Measurements from ENCODE around the gene CCDC57.

CCDC57 gene

GRCh38 chr17:82077617-82078358 is 134.9 kb downstream of the CCDC57 start:
- TF ChIP-seq SIN3A (IDR thresholded peaks at IDR 0.05; ENCODE audit: borderline replicate concordance, insufficient read depth, low read length) = no peak
- peak; percentile 49; the same call in 1 of the 2 replicates for TF ChIP-seq POLR2AphosphoS5 (IDR thresholded peaks at IDR 0.05; ENCODE audit: low read depth, low read length)

- TF ChIP-seq POLR2AphosphoS5 (IDR thresholded peaks at IDR 0.05; ENCODE audit: low read depth, low read length) = peak; percentile 41; the same call in 1 of the 2 replicates
- no peak for TF ChIP-seq FOXP2 (optimal IDR thresholded peaks at IDR 0.05; ENCODE audit: borderline replicate concordance, extremely low read depth, extremely low read length, insufficient read depth)
These were observed 135.7 kb downstream of the CCDC57 start for GRCh38 chr17:82076785-82077591.

GRCh38 chr17:82076018-82076784 is 136.4 kb downstream of the CCDC57 start:
- TF ChIP-seq REST (IDR thresholded peaks at IDR 0.05; ENCODE audit: insufficient read depth in 1 of 2, low read depth in 2 of 2, low read length in 2 of 2) (no peak), SIN3A (IDR thresholded peaks at IDR 0.05; ENCODE audit: borderline replicate concordance, insufficient read depth, low read length) (no peak), TAF1 (IDR thresholded peaks at IDR 0.05; ENCODE audit: borderline replicate concordance, insufficient read depth, low read length) (no peak), POLR2AphosphoS5 (IDR thresholded peaks at IDR 0.05; ENCODE audit: low read depth, low read length) (0 out of 2 replicates have a peak, but pooled peaks have one; percentile 56), FOXP2 (optimal IDR thresholded peaks at IDR 0.05; ENCODE audit: borderline replicate concordance, extremely low read depth, extremely low read length, insufficient read depth) (no peak)

- TF ChIP-seq FOXP2 (optimal IDR thresholded peaks at IDR 0.05; ENCODE audit: borderline replicate concordance, extremely low read depth, extremely low read length, insufficient read depth) (no peak), SIN3A (IDR thresholded peaks at IDR 0.05; ENCODE audit: borderline replicate concordance, insufficient read depth, low read length) (no peak), TAF1 (IDR thresholded peaks at IDR 0.05; ENCODE audit: borderline replicate concordance, insufficient read depth, low read length) (no peak), REST (IDR thresholded peaks at IDR 0.05; ENCODE audit: insufficient read depth in 1 of 2, low read depth in 2 of 2, low read length in 2 of 2) (no peak), POLR2AphosphoS5 (IDR thresholded peaks at IDR 0.05; ENCODE audit: low read depth, low read length) (no peak)
These were observed 139.2 kb downstream of the CCDC57 start for GRCh38 chr17:82073446-82073845.

GRCh38 chr17:82072827-82073226 is 139.8 kb downstream of the CCDC57 start:
- TF ChIP-seq TAF1 (IDR thresholded peaks at IDR 0.05; ENCODE audit: borderline replicate concordance, insufficient read depth, low read length) = no peak
- TF ChIP-seq POLR2AphosphoS5 (IDR thresholded peaks at IDR 0.05; ENCODE audit: low read depth, low read length) = no peak
- TF ChIP-seq FOXP2 (optimal IDR thresholded peaks at IDR 0.05; ENCODE audit: borderline replicate concordance, extremely low read depth, extremely low read length, insufficient read depth) = no peak
- TF ChIP-seq REST (IDR thresholded peaks at IDR 0.05; ENCODE audit: insufficient read depth in 1 of 2, low read depth in 2 of 2, low read length in 2 of 2) = no peak
- no peak for TF ChIP-seq SIN3A (IDR thresholded peaks at IDR 0.05; ENCODE audit: borderline replicate concordance, insufficient read depth, low read length)

Measured in PFSK-1 (cell line).